OCI-LY7 (cell line): ENCODE results near the gene LRP1B.

Experiments
- CTCF ChIP-seq: fragments of 200-600 bp; sonication (generic); conservative IDR thresholded peaks from 2 replicates; pipeline ENCODE4 v1.5.1; 2014; ENCODE audit warnings: mild to moderate bottlenecking, antibody characterized with exemption, low read length, moderate library complexity, mixed read lengths
- EZH2phosphoT487 ChIP-seq: fragments of 200-600 bp; sonication (generic); IDR thresholded peaks from 2 replicates; pipeline ENCODE4 v1.6.1; 2018; ENCODE audit warnings: low read depth, borderline replicate concordance, mild to moderate bottlenecking, mixed run types, antibody characterized with exemption, low read length, moderate library complexity, mixed read lengths

- TF ChIP-seq CTCF, result no peak
- TF ChIP-seq EZH2phosphoT487, result no peak
Observed at GRCh38 chr2:141311430-141311829, 819.4 kb downstream of the LRP1B start.
